Prostate gland (tissue), 2 donors: Measurements from ENCODE around the gene TNS1.

ENCODE experiments used
- CTCF ChIP-seq, 4 experiments: fragments of 200-600 bp in 2 of 4; fragments of 450-650 bp in 2 of 4; sonication (generic) in 2 of 4; IDR thresholded peaks; 1 replicate in 3 of 4; 2 replicates in 1 of 4; pipeline ENCODE4 v1.5.1; 2016 to 2019; ENCODE audit warnings: antibody characterized with exemption in 4 of 4, mild to moderate bottlenecking in 2 of 4, moderate library complexity in 2 of 4
- POLR2A ChIP-seq: fragments of 450-650 bp; IDR thresholded peaks from one replicate; pipeline ENCODE4 v1.6.1; 2016; ENCODE audit warnings: antibody characterized with exemption, mild to moderate bottlenecking

GRCh38 chr2:218047536-218048225, 44.9 kb upstream of the TNS1 start:
- TF ChIP-seq CTCF (IDR thresholded peaks at IDR 0.05) (no peak), POLR2A (no peak)
